ENCODE measurements around the gene DNAJC16.

Gene DNAJC16

GRCh38 chr1:15624133-15624714, 97.6 kb downstream of the DNAJC16 start:
- DNase-seq (ENCODE audit: low read depth): no peak
- H3K4me3 ChIP-seq (ENCODE audit: low read depth, low read length): no peak overlapping the region
- TF ChIP-seq CTCF (IDR thresholded peaks at IDR 0.05; ENCODE audit: low read depth, low read length) (no peak), POLR2A (IDR thresholded peaks at IDR 0.05; ENCODE audit: extremely low read depth, insufficient read length) (no peak), MAX (IDR thresholded peaks at IDR 0.05; ENCODE audit: low read depth, low read length) (no peak), MYC (IDR thresholded peaks at IDR 0.05; ENCODE audit: low read depth, low read length) (no peak)

DNA sequence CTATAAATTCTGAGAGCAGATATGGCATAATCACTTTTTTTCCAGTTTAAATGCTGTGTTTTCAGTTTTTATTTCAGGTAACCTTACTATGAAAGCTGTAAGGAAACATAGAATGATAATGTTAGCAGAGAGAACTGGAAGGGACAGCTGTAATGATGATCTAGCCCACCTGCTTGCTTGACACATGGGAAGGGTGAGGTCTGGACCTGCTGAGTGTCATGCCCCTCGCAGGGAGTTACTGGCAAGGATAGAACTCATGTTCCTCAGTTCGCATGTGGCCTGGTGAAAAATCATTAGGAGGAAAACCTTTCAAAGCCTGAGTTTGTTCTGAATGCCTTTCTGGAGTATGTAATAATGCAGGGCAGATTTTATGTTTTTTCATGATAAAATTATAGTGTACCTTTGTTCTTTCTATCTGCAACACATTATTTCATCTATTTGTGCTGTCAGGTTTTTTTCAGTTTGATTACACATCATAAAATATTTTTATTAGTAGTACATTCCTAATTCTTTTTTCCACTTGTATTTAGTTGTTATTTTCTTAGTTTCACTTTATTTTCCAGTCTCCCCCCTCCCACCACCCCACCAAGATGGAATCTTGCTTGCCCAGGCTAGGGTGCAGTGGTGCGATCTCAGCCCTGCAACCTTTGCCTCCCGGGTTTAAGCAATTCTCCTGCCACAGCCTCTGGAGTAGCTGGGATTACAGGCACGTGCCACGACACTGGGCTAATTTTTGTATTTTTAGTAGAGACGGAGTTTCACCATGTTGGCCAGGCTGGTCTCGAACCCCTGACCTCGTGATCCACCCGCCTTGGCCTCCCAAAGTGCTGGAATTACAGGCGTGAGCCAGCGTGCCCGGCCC, 98.6 kb downstream of the DNAJC16 start:
- DNase-seq (ENCODE audit: low read depth): no peak
- no peak for TF ChIP-seq MAX (IDR thresholded peaks at IDR 0.05; ENCODE audit: low read depth, low read length)
- TF ChIP-seq CTCF (IDR thresholded peaks at IDR 0.05; ENCODE audit: low read depth, low read length): no peak
- no peak for TF ChIP-seq POLR2A (IDR thresholded peaks at IDR 0.05; ENCODE audit: extremely low read depth, insufficient read length)
- TF ChIP-seq MYC (IDR thresholded peaks at IDR 0.05; ENCODE audit: low read depth, low read length): no peak
- no peak overlapping the region for H3K4me3 ChIP-seq (ENCODE audit: low read depth, low read length)

Data from NB4 (cell line).